NCI-H2107 treated with DMSO at 0.1 percent for 48 hours (cell line): ENCODE measurements around the gene HOXB13.

Source experiments
- DNase-seq: peaks from one replicate; lab custom pipeline; 2025; ENCODE audit not compliant: unreplicated experiment; lab: John Stamatoyannopoulos, UW

HOXB13 gene

DNA sequence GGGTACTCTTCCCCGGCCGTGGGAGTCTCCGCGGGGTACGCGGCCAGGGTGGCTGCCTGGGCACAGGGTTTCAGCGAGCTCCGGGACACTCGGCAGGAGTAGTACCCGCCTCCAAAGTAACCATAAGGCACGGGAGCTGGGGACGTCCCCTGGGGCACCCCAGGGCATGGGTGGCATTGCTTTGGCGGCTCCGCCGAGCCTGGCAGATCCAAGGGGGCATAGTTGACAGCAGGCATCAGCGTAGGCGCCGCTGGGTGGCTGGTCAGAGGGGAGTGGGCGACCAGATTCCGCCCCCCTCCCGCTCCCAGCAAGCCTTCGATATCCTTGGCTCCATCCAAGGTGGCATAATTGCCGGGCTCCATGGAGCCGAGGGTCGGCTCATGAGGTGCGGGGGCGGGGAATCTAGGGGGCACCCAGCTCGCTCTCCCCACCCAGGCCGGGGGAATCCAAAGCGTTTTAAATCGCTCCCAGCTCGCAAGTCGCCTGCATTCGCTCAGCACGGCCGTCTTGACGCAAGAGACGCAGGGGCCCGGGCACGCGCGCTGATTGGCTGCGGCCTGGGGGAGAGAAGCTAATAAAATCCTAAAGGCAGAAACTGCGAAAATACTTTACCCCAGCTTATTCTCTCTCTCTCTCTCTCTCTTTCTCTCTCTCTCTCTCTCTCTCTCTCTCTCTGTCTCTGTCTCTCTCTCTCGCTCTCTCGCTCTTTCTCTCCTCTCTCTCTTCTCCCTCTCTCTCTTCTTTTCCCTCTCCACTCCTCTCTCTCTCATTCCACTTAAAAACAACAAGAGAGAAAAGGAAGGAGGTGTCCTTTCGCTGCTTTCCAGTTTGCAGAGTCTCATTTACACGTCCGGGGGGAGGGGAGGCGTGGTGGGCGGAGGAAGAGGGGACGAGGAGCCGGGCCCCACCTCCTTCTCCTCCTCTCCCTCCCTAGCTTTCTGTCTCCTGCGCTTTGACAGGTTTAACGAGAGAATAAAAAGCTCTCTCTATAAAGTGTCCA, at the start of gene HOXB13:
Gene HOXB13, minus strand, starts transcription at position 519 of the 1,000 bp plus-strand sequence. Its CDS starts 157 bp downstream, at position 362.
- DNase-seq, result no peak

DNA sequence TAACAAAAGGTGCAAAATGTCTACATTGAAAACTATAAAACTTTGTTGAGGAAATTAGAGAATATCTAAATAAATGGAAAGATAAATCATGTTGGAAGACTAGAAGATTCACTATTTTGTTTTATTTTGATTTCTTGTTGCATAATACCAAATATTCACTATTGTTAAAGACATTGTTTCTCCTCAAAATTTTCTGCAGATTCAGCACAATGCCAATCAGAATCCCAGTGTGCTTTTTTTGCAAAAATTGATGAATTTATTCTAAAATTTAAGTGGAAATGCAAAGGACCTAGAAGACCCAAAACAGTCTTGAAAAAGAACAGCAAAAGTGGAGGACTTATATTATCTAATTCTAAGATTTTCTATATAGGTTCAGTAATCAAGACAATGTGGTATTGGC, 48.1 kb upstream of the HOXB13 start:
- DNase-seq, result no peak

DNA sequence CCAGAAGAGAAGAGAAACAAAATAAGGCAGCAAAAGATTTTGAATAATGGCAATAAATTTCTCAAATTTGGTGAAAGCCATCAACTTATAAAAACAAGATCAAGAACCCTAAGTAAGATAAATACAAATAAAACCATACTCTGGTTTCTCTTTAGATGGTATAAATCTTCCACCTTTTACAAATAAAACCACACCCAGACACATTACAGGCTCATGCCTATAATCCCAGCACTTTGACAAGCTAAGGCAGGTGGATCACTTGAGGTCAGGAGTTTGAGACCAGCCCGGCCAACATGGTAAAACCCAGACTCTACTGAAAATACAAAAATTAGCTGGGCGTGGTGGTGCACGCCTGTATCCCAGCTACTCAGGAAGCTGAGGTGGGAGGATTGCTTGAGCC, 44.7 kb upstream of the HOXB13 start:
- DNase-seq, result no peak

DNA sequence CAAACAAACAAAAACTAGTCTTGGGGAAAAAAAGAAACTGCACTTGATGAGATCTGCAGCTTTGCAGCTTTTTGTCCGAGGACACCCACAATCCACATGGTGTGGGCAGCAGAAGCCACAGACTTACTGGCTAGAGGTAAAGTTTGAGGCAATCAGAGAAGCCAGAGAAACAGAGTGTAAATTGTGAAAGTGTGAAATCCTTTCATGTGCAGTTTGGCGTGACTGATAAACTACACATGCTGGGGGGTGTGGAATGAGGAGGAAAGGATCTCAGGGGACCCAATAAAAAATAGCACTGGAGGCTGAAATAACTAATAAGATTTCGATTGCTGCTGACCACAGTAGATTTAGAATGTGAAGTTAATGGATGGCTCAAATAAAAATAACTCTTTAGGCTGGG, 42.4 kb upstream of the HOXB13 start:
- no peak for DNase-seq

DNA sequence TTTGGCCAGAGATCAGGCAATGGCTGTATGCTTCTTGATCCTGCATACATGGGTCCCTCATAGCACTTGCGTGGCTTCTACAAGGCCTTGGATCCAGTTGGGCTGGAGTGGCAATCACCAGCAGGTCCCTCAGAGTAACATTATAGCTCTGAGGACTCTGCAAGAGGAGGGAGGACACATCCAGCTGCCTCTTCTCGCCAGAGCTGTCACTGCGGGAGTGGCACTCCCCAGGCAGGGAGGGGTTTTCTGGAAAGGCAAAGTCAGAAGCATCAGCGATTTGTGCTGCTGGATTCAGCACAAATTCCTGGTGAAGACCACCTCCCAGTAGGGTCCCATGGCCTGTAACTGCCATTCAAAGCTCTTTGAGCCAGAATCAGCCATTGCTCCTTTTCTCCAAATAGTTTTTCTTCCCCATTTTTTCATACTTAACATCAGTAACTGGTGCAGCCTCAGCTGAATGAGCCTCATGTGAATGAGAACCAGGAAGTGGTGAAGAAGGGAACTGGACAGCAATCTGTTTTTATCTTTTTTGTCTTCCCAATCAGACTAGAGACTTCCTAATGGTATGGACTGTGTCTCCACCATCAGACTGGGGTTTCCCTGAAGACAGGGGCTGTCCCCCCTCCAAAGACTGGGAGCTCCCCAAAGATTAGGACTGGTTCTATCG, 40.6 kb upstream of the HOXB13 start:
- no peak for DNase-seq

DNA sequence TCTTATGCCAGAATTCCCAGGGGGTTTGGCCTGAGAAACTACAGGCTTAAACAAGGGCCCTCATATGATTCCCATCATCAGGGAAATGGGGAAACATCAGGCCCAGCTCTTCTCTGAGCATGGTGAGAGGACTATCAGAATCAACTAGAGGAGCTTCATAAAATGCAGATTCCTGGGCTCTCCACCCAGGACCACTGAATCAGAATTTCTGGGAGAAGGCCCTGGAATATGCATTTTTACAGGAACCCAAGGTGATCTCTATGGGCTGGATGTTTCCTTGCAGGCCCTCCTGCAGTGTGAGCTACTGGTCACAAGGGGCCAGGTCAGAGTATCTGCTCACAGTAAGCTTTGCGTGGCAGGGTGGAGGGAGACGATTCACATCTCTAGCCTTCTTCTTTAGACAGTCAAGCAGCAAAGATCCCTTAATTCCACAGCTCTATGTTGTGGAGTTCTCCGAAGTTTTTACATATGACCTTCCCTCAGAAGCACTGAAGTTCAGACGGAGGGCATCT, 38.8 kb upstream of the HOXB13 start:
- no peak for DNase-seq

DNA sequence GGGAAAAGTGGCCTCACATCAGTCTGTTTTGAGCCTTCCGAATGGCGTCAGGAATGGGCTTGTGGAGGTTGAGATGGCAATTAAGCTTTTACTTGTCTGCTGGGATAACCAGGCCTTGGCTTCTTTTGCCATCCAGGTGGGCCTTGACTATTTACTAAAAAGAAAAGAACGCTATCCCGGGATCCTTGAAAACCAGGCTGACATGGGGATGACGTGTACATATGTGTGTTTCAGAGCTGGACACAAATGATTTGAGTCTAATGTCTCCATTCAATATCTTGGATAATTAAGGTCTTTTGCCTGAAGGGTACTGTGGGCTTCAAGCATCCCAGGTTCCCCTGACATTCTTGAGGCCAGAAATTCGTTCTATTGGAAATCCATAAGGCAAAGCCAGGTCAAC, 32.6 kb upstream of the HOXB13 start:
- no peak for DNase-seq

DNA sequence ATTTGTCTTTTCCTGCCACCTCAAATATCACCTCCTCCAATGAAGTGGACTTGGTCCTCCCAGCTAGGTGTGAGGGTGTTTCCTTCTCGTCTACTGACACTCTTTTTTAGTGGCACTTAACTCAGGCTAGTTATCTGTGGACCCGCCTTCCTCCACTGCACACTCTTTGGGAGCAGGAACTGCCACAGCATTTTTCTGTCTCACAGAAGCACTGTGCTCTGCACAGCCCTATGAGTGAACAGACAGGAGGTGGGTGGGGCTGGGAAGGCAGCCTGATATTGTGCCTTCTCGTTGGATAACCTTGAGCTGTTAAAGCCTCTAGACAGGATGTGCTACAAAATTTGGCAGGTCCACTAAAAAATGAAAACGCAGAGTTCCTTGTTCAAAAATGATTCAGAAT, 31.9 kb upstream of the HOXB13 start:
- no peak for DNase-seq

DNA sequence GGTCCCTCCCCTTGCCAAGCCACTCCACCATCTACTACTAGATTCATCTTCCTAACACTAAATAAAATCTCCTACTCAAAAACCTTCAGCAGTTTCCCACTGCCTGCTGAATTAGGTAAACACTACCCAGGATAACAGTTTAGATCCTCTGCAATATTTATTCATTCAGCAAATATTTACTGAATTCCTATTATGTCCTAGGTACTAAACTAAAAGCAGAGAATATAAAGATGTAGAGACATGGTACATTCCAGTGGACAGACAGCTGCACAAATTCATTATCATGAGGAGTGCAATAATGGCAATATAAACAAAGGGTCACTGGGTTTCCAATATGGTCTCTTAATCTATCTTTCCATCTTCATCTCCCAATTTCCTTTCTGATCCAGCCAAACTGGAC, 30.7 kb upstream of the HOXB13 start:
- DNase-seq, result no peak

DNA sequence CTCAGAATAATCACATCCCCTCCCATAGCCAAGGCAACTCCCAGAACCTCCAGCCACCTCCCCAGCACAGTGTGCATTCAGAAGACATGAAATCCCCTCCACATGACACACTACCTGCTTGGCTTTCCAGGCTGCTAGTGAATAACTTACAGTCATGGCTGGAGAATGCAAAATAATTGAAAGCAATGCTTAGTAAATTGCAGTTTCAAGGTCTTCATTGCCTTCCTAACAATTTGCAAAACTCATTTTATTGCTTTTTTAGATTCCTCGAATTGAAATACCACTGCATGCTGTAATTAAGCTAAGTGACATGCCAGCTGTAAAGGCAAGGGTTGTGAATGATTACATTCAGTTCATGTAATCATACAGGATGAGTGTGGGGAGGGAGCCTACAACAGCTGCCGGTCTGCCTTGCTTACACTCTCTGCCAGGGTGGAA, 29.0 kb upstream of the HOXB13 start:
- DNase-seq, result no peak

DNA sequence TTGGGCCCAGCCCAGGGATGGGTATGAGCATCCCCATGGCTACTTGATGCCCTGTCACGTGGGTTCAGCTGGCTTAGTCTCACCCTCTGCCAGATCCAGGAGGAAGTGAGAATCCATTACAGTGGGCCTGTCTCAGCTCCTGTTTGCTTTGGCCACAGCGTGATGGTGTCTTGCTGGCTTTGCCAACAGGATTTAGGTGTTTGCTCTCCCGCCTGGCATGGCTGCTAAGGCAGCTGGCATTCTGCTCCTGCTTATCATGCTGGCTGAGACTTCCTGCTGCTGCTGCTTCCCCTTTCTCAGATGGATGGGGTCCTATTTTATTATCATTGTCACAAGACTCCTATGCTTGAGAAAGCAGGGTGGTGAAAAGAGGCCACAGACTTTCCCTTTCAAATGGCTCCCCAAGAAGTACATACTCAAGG, 28.3 kb upstream of the HOXB13 start:
- no peak for DNase-seq

DNA sequence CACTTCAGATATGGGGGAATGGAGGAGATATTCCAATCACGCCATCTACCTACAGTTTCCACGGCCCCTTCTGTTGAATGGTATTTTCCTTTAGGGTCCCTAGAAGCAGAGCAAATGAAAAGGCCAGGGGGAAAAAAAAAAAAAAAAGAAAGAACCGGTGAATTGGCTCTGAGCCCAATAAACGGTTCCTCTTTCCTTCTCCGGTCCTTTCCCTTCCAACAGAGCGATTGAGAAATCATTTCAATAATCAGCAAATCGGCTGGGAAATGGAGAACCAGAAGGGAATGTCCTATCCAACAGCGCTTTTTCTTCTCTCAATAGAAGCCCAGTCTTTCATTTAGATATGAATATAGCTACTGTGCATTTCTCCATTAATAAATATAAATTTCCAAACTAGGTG, 26.8 kb upstream of the HOXB13 start:
- no peak for DNase-seq

DNA sequence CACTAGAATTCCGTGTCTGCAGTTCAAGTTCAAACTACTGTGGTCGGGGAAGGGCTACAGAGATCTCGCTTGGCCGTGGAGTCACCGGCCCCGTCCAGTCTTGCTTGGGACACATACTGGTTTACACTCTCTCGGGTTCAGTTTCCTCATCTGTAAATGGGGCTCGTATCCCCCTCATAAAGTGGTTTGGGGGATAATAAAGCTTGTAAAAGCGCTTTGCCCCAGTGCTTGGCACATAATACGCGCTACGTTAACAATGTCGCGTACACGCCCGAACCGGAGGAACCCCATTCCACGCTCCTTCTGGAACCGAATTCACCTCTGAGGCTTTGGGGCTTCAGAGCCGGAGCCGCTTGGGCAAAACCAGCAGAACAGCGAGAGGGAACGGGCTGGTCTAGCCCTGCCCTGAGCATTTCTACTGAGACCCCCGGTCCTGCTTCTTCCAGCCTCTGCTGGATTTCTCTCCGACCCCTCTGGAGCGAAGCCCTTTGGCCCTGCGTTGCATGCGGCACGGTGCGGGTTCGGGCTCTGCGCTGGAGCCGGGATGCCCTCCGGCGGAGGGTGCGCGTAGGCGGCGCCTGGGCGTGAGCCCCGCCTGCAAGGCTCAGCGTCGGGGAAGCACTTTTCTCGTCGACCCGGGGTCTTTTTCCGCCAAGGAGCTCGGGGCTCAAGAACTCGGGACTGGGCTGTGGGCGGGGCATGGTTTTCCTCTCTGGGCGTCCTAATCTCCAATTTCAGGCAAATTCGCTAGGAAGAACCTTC, 26.1 kb upstream of the HOXB13 start:
- DNase-seq, result no peak

DNA sequence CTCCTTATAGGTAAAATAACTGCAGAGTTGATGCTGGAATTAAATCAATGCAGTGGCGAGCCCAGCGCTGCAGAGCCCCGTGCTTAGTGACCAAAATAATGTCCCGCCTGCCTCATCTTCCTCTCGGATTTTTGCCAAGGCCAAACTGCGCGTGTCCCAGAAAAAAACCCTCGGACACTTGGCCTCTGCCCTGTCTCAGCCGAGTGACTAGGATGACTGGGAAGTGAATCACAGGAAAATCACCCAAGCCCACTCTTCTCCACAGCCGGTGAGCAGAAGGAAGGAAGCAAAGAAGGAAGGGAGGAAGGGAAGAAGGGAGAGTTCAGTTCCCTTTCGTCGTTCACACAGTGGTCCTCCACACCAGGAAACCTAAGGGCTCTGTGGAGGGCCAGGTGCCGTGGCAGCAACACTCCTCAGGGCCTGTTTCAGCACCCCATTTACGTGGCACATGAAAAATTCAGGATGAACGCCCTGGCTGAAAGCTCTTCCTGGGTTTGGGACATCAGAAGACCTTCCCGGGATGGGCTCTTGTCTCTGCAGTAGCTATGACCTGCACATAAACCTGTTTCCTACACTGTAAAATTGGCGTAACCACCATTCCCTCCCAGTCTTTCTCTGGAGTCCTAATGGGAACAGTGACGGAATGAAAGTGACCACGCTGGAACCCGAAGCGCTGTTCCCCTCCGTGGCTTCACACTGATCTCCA, 25.4 kb upstream of the HOXB13 start:
- DNase-seq, result no peak

DNA sequence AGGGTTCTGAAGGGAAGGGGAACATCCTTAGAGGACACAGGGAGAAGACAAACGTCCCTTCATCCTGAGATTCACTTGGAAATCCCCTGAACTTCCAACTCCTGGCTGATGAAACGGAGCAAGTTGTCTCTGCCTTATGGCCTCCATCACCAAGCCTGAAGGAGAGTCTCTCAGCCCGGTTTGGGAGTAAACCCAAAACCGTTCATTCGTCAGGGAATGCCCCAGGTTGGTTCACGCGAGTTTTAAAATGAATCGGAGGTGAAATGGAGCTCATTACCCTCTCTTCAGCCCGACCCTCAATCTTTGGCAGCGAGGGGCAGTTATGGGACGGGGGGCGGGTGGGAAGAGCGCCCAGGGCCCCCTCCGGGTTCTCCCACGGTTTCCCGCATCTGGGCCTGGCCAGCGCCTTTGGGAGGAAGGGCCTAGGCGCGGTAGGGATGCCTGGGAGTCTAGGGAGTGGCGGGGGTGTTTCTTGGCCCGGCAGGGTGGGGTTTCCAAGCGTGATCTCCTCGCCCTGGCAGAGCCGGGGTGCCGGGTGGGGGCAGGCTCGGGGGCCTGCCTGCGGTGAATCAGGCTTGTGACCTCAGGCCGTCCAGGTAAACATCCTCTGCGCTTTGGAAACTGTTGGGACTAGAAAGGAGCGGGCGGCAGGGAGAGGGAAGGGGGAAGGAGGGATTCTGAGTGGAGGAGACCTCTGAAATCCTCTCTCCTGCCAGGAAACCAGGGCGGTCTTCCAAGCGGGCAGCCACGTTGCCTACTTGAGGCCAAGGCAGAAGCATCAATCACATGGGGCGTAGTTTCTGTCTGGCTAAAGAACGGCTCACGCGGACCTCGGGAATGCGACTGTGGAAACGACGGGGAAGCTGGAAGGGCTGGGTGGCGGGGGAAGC, 24.1 kb upstream of the HOXB13 start:
- no peak for DNase-seq

DNA sequence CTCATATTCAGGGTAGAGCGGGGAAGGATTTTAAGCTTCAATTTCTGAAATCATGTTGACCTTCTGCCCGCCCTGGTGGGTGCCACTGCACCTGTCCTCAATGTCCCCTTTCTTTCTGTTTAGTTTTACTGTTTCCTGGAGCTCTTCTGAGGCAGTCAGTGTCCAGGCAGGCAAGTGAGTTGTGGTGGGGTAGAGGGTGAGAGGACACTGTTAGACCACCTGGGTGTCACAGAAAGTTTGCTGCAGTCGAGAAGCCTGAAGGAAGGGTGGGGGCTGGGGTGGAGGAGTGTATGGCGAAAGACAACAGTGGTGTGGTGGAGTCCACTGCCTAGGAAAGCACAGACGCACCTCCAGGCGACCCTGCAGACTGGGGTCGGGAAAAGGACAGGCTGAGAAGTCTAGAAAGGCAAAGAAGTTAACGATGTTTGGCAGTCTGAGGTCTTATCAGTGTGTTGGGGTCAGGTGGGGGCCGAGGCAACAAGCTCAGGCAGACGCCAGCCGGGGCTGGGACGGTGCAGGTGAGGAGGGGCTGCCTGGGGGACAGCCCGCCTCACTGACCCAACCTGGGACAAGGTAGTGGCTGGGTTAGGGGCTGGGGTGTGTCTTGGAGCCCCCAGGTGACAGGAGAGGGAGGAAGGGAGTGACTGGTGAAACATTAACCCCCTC, 23.3 kb upstream of the HOXB13 start:
- no peak for DNase-seq

DNA sequence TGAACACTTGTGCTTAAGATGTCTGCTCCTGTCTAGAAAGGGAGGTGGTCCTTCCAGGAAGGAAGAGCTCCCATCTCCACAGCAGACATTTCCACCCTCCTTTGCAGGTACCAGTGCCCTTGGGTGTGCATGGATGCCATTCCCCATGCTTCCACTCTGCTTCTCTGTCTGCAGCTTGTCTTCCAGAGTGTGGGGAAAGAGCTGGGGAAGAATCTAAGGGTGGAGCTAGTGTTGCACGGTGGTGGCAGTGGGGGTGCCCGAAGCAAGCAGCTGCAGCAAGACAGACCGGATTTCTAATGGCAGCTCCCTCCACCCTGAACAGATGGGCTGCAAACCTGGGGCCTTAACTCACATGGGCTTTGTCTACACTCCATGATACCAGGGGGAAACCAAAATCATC, 22.6 kb upstream of the HOXB13 start:
- DNase-seq, result no peak

DNA sequence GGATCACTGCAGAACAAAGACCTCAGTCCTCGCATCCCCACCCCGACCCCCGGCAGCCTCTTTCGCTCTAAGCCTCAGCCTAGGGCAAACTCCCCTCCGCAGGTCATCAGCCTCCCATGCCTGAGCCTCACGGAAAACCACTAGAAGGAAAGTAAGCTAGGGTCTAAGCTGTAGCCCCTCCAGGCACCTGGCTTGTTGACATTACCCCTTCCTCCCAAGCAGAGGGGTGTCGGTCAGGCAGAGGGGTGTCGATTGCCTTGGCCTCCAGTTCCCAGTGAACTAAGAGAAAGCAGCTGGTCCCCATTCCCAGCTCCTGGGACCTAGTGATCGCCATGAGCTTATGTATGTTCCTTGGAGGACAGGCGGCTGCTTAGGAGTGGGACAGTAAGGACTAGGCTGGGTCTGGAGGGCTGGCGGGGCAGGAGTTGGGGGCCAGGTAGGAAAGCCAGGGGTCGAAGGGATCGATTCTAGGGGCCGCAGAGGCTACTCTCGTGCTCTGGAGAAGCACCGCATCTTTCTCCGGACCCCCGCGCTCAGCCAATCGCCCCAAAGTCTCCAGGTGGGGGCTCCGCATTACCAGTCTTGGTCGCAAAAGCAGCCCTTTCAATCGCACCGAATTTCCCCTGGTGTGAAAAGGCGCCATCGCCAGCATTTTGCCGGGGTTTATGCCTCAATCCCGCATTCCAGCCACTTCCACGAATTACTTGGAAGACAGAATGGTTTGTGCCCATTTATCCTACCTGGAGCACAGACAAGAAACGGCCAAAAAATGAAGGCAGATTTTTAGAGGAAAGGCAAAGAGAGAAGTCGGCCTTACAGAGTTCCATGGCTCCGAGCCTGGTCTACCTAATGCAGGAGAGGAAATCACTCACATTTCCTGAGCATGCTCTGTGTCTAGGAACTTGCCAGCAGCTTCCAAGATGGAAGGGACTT, 21.3 kb upstream of the HOXB13 start:
- no peak for DNase-seq
